GM19351 (cell line): ENCODE results near the gene PLA2G6.

ENCODE experiments used
- ATAC-seq: cut with Tn5 transposase; IDR thresholded peaks from one replicate; pipeline ENCODE4 v1.9.1; 2021; ENCODE audit warnings: mild to moderate bottlenecking, moderate library complexity; ENCODE audit not compliant: unreplicated experiment

PLA2G6 gene

DNA sequence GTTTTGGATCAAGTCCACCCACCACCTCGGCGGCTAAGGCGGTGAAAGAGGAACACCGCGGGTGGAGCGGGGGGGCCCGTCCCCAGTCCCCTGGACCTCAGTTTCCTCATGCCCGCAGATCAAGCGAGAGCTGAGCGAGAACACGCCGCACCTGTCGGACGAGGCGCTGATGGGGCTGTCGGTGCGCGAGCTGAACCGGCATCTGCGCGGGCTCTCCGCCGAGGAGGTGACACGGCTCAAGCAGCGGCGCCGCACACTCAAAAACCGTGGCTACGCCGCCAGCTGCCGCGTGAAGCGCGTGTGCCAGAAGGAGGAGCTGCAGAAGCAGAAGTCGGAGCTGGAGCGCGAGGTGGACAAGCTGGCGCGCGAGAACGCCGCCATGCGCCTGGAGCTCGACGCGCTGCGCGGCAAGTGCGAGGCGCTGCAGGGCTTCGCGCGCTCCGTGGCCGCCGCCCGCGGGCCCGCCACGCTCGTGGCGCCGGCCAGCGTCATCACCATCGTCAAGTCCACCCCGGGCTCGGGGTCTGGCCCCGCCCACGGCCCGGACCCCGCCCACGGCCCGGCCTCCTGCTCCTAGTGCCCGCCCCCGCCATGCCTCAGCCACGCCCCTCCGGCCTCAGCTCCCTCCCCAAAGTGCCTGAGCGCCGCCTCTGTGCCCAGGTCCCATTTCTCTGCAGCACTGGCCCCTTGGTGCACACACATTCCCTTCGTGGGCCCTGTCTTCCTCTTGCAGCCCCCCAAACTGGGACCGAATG is 32.8 kb upstream of the PLA2G6 start:
- no peak for ATAC-seq

DNA sequence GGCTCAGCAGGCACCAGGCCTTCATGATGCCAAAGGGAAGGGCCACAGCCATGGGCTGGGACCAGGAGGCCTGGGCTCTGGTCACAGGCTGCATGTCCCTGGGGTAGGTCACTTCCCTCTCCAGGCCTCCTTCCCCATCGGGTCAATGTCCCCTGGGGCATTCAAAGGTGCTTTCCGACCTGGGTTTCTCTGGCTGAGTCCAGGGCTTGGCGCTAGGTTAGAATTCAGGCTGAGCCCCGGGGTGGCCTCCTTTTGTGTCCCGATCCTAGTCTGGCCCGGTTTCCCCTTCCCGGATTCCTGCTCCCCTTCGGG is 32.3 kb upstream of the PLA2G6 start:
- no peak for ATAC-seq

DNA sequence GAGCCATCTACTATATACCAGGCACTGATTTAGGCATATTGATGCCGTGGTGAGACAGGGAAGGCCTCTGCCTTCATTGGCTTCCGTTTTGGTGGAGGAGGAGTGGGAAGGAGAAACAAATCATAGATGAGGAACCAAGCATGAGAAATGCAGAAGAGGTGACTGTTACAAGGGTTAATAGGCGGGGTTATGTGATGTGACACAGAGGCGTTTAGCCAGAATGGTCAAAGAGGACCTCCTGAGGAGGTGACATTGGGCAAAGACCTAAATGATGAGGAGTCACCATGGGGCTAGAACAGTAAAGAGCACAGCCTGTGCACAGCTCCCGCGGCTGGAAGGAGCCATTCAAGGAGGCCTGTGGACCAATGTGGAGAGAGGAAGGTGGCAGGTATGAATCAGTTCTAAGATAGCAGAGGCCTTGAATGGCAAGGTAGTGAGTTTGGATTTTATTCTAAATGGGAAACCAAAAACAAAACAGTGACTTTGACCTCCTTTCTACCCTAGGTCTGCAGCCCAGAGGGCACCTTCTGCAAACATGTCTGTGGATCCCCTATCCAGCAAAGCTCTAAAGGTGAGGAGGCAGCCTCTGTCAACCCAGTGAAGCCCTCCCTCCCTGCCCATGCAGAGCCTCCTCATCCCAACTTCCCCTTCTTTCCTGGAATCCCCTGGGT is 31.8 kb upstream of the PLA2G6 start:
- ATAC-seq = no peak

DNA sequence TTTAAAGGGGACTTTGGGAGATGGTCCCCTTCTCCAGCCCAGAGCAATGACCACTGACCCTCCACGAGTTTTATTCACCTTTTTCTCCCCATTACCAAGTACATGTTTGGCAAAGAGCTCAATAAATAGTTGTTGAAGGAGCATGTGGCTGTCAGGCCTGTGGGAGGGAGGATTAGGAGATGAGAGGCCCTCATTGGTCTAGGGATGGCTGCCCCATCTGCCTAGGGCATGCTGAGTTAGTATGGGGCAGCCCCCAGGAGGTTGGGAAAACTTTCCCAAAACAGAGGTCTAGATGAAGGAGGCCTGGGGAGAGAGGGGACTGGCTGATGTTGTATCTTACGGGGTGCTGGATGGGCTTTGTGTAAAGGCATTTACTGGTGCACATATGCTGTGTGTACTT is 30.8 kb upstream of the PLA2G6 start:
- ATAC-seq = no peak

GRCh38 chr22:38211556-38211955 is 29.9 kb upstream of the PLA2G6 start:
- no peak for ATAC-seq

DNA sequence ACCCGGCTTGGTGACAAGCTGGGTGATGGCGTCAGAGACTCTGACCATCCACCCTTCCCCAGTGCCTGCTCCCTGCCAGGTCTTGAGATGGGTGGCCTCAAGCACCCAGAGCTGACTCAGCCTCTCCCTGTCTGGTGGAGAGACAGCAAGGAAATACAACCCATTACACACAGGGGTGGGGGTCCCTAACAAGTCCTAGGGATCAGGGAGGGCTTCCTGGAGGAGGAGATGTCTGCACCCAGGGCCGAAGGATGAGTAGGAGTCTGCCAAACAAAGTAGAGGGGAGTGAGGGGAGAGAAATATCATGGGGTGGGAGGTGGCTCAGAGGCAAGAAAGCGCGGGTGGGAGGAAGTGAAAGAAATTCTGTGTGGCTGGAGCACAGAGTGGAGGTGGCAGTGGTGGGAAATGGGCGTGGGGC is 26.9 kb upstream of the PLA2G6 start:
- no peak for ATAC-seq

DNA sequence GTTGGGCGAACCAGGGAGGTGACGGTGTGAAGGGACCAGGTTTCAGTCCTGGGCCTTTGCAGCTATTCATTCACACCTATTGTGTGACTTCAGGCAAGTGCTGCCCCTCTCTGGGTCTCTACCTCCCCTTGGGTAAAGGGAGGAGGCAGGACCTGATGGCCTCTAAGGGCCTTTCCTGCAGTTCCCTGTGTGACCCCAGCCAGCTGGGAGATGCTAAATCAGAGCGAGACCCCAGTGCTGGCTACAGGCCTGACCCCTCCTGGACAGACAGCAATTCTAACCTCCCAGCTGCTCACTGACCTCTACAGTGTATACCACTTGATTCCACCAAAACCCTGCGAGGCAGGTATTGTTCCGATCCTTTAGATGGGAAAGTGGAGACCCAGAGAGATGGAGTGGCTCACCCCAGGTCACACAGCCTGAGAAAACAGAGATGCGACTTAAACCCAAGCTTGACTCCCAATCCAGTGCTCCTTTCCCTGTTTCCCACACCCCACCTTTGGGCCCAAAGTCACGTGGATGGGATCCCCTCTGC is 26.3 kb upstream of the PLA2G6 start:
- no peak for ATAC-seq

- ATAC-seq = no peak
These were observed 23.9 kb upstream of the PLA2G6 start for GRCh38 chr22:38205261-38206128.

DNA sequence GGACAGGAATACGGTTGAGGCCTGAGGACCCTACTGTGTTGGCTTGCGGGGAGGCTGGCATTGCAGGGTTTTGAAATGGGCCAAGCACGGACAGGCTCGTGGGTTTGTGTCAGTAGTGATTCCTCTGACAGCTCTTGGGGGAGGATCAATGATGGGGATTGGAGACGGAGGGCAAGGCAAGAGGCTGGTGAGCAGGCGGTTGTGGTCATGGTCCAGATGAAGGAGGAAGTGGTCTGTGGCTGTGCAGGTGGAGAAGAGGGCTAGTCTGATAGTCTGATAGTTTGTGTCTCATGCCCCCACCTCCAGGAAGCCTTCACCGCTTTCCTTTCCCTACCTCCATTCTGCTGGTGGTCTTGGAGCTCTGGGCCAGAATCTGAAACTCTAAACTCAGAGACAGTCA is 23.2 kb upstream of the PLA2G6 start:
- no peak for ATAC-seq

DNA sequence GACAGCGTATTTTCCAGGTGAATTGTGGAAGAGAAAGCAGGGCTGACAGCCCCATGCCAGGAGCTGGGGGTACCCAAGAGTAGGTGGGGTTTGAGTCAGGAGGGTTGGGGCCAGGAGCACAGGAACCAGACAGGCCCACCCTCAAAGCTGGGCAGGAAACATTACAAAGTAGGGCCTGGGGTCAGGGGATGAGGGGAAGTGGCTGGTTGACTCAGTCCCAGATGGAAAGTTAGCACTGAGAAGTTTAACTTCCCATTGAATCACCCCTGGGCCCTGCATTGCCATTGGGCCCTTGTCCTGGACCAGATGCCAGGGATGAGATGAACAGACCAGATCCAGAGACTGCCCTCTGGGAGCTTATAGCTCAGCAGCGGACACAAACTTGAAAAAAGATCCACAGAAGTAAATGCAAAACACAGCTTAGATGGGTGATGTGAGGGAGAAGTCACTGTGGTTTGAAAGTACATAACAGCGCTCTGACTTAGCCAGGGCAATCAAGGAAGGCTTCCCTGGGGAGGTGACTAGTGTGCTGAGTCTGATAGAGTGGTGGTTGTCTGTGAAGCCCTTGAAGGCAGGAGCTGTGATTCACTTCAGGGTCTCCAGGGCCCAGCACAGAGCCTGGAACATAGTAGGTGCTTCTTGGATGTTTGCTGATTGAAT is 22.4 kb upstream of the PLA2G6 start:
- ATAC-seq = no peak

DNA sequence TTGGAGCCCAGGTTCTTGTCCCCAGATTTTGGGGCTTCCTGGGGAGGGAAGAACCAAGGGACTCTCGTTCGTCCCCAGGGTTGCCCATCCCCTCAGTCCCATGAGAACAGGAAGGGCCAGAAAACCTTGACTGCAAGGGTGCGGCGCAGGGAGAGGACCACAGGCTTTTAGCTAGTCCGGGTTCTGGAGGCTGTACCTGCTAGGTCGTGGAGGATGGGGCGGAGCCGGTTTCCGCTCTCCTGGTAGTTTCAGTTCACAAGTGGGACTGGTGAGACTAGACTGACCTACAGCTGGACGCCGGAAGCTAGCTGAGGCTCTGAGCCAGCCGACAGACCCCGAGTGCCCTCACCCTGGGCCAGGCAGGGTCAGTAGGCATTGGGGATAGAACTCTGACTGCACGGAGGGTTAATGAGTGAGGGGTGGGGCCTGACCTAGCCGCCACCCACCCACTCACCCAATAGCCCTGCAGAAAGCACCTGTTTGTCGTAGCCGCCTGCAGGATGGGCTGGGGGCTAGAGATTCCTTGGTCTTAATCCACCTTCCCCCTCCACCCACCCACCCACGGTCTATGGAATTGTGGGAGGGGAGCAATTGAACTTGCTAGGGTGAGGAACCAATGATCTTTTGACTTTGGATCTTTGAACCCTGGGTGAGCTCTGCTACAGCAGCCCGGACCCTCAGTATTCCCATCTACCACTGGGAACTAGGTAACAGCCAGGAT is 21.6 kb upstream of the PLA2G6 start:
- no peak for ATAC-seq

GRCh38 chr22:38202437-38203089 is 20.9 kb upstream of the PLA2G6 start:
- no peak for ATAC-seq

DNA sequence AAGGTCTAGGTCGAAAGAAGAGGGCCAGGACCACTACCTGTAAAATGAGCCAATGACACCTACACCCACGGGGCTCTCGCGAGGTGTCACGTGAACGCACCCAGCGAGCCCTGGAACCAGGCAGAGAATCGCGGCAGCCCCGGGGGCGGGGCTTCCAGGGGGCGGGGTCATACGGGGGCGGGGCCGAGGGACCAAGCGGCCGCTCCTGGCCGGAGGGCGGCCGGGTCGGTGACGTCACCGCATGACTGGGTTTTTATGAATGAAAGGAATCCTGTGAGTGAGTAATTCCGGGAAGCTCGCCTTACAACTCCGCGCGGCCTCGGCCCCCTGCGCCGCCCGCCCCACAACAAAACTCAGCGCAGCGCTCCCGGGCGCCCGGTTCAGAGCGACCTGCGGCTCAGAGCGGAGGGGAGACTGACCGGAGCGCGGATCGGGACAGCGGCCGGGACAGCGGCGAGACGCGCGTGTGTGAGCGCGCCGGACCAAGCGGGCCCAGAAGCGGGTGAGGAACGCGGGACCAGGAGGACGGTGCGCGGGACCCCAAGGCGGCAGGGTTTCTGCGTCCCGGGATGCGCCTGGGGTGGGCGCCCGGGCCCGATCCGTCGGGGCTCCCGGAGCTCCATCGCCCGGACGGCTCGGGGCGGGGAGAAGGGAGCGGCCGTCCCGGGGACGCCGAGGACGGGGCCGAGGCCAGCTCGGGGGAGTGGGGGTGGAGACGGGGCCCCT is 20.2 kb upstream of the PLA2G6 start, which contains the start of gene MAFF:
TSS of gene MAFF (plus strand) at position 284 of the 726 bp plus-strand sequence. CDS start 11,860 bp downstream, outside the sequence.
- ATAC-seq = peak; percentile 47

DNA sequence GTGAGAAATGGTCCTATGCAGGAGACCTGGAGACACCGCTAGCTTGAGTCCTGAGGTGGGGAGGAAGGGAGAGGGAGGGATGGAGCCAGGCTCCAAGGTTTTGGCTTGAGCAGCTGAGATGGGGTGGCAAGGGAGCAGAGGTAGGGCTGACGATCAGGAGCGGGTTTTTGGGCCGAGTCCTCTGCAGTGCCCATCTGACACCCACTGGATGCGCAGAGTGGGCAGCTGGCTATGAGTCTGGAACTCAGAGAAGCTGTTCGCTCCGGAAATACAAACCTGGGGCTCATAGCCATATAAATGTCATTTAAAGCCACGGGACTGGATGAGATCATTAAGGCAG is 19.7 kb upstream of the PLA2G6 start:
- ATAC-seq = no peak

- no peak for ATAC-seq
These were observed 18.4 kb upstream of the PLA2G6 start for GRCh38 chr22:38199826-38200559.

DNA sequence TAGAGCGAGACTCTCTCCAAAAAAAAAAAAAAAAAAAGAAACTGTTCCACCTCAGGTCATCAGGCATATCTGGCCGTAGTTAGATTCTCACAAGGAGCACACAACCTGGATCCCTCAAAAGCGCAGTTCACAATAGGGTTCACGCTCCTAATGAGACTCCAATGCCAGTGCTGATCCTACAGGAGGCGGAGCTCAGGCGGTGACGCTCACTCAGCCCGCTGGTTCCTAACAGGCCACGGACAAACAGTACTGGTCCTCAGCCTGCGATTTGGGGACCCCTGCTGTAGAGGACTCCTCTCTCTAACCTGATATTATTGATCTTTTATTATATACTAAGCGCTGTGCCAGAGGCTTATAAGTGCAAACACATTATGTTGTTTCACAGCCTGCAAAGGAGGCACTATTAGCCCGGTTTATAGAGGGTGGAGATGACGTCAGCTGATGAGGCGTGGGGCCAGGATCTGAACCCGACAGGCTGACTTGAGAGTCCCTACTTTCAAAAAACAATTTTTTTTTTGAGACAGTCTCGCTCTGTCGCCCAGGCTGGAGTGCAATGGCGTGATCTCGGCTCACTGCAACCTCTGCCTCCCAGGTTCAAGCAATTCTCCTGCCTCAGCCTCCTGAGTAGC is 15.3 kb upstream of the PLA2G6 start:
- no peak for ATAC-seq

DNA sequence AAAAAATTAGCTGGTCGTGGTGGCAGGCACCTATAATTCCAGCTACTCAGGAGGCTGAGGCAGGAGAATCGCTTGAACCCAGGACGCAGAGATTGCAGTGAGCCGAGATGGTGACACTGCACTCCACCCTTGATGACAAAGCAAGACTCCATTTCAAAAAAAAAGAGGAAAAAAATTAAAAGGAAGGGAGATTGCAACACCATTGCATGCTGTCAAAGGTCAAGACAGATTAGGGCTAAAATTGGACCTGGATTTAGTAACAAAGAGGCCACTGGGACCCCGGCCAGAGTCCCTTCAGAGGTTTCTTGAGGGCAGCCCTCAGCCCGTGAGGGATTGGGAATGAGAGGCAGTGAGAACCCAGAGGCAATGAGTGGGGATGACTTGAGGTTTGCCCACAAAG is 11.9 kb upstream of the PLA2G6 start:
- no peak for ATAC-seq

DNA sequence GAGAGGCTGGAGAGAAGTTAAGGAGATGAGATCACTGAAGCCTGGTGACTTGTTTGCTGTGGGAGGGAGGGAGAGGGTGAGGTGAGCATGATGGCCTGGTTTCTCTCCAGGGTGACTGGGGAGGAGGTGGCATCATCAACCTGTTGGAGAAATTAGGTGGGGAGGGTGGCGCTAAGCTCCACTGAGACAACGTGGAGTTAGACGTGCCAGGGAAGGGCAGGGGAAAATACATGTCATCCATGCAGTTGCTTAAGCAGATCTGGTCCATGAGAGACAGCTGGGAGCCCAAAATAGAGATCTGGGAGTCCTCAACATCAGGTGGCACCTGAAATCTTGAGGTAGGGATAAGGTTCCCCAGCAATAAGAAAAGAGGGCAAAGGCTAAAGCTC is 10.8 kb upstream of the PLA2G6 start:
- no peak for ATAC-seq
